Hepatocyte (in vitro differentiated cells): ENCODE data around the gene TFE3. TPM values are rescaled to one million over a fixed set of nuclear protein-coding genes. Genes with fewer than 3 reads are reported as not detected.

Experiments
- DNase-seq: peaks from one replicate; pipeline ENCODE4 v3.0.0-alpha.2; 2016; ENCODE audit warnings: low spot score
- H2AFZ ChIP-seq: fragments of 200-600 bp; sonication (generic); 2 replicates; pipeline ENCODE4 v1.6.0; 2016; ENCODE audit warnings: antibody characterized with exemption, mild to moderate bottlenecking
- H3K27ac ChIP-seq: fragments of 200-600 bp; sonication (generic); 2 replicates; pipeline ENCODE4 v1.5.1; 2016; ENCODE audit warnings: mild to moderate bottlenecking
- H3K27me3 ChIP-seq: fragments of 200-600 bp; sonication (generic); 2 replicates; pipeline ENCODE4 v1.6.1; 2016
- H3K36me3 ChIP-seq: fragments of 200-600 bp; sonication (generic); replicated peaks from 2 replicates; pipeline ENCODE4 v1.5.1; 2016; ENCODE audit warnings: low read depth; ENCODE audit not compliant: insufficient read depth
- H3K4me1 ChIP-seq: fragments of 200-600 bp; sonication (generic); 2 replicates; pipeline ENCODE4 v1.5.1; 2016; ENCODE audit warnings: mild to moderate bottlenecking, moderate library complexity; ENCODE audit not compliant: insufficient read depth
- H3K4me2 ChIP-seq: fragments of 200-600 bp; sonication (generic); 2 replicates; pipeline ENCODE4 v1.6.0; 2016
- H3K4me3 ChIP-seq: fragments of 200-600 bp; sonication (generic); 2 replicates; pipeline ENCODE4 v1.5.1; 2016; ENCODE audit warnings: mild to moderate bottlenecking
- H3K79me2 ChIP-seq: fragments of 200-600 bp; sonication (generic); 2 replicates; pipeline ENCODE4 v1.6.0; 2017; ENCODE audit warnings: mild to moderate bottlenecking
- H3K9me2 ChIP-seq: fragments of 200-600 bp; sonication (generic); replicated peaks from 2 replicates; pipeline ENCODE4 v1.6.0; 2017; ENCODE audit warnings: mild to moderate bottlenecking; ENCODE audit not compliant: insufficient read depth
- H3K9me3 ChIP-seq: fragments of 200-600 bp; sonication (generic); 2 replicates; pipeline ENCODE4 v1.5.1; 2016; ENCODE audit warnings: low read depth, mild to moderate bottlenecking
- H4K20me1 ChIP-seq: fragments of 200-600 bp; sonication (generic); 2 replicates; pipeline ENCODE4 v1.6.0; 2016; ENCODE audit warnings: mild to moderate bottlenecking; ENCODE audit not compliant: insufficient read depth, poor library complexity, severe bottlenecking
- CTCF ChIP-seq: fragments of 200-600 bp; sonication (generic); IDR thresholded peaks from 2 replicates; pipeline ENCODE4 v1.5.1; 2016; ENCODE audit warnings: antibody characterized with exemption, mild to moderate bottlenecking; ENCODE audit not compliant: poor library complexity
- EZH2 ChIP-seq: fragments of 200-600 bp; sonication (generic); IDR thresholded peaks from 2 replicates; pipeline ENCODE4 v1.6.1; 2016; ENCODE audit warnings: antibody characterized with exemption, mild to moderate bottlenecking, borderline replicate concordance
- EZH2phosphoT487 ChIP-seq: fragments of 200-600 bp; sonication (generic); IDR thresholded peaks from one replicate; pipeline ENCODE4 v1.6.1; 2018; ENCODE audit warnings: antibody characterized with exemption, mild to moderate bottlenecking, low read depth, moderate library complexity; ENCODE audit not compliant: unreplicated experiment, severe bottlenecking
- WGBS: methylation state at CpG from one replicate; pipeline ENCODE4 v1.1.6; 2016; ENCODE audit warnings: low lambda C conversion rate; ENCODE audit errors: missing lambda C conversion rate; 5-methylcytosine and 5-hydroxymethylcytosine counted together
- polyA plus RNA-seq: library from polyadenylated mRNA; unstranded; fragments of >200 nt; fragmentation: Nextera tagmentation; extraction: Ambion mirVana; gene quantifications from 2 replicates; pipeline ENCODE4 v1.2.1, GENCODE V29; 2016
- total RNA-seq: library from RNA; depleted of rRNA; stranded (reverse); fragments of >200 nt; gene quantifications from 2 replicates; pipeline ENCODE4 v1.2.3, GENCODE V29; 2014

Gene TFE3
- total and polyA plus RNA-seq, 2 experiments from 2014 or later: 38.3 to 59.8 TPM

- Histone ChIP-seq H3K4me2 (no peak overlapping the region), H3K27me3 (no peaks in the 10 kb centered on the region), H3K79me2 (peaks cover 14% of the 10 kb centered on the region), H3K4me1 (no peaks in the 10 kb centered on the region), H3K4me3 (no peak overlapping the region), H3K27ac (no peak overlapping the region), H3K36me3 (no peaks in the 10 kb centered on the region), H3K9me3 (no peaks in the 10 kb centered on the region), H2AFZ (no peak overlapping the region), H4K20me1 (no peaks in the 10 kb centered on the region), H3K9me2 (no peaks in the 10 kb centered on the region)
- DNase-seq: no peak
- WGBS: 67% methylated on average over 5 of the region's 5 CpGs
- TF ChIP-seq CTCF (no peak), EZH2 (no peak), EZH2phosphoT487 (no peak)
Observed at GRCh38 chrX:48999030-48999429, 44.1 kb downstream of the TFE3 start.

GRCh38 chrX:48998391-48998790 is 44.8 kb downstream of the TFE3 start:
- H3K4me3 ChIP-seq: no peak overlapping the region
- no peaks in the 10 kb centered on the region for H3K9me3 ChIP-seq
- no peaks in the 10 kb centered on the region for H3K4me1 ChIP-seq
- no peaks in the 10 kb centered on the region for H4K20me1 ChIP-seq
- no peak overlapping the region for H3K27ac ChIP-seq
- no peak overlapping the region for H3K4me2 ChIP-seq
- WGBS: 81% methylated on average over 4 of the region's 4 CpGs
- H3K79me2 ChIP-seq: peaks cover 14% of the 10 kb centered on the region
- no peak overlapping the region for H2AFZ ChIP-seq
- no peaks in the 10 kb centered on the region for H3K27me3 ChIP-seq
- DNase-seq: no peak
- TF ChIP-seq EZH2phosphoT487: no peak
- TF ChIP-seq EZH2: no peak
- no peak for TF ChIP-seq CTCF
- no peaks in the 10 kb centered on the region for H3K9me2 ChIP-seq
- H3K36me3 ChIP-seq: no peaks in the 10 kb centered on the region

GRCh38 chrX:48997865-48998264 is 45.3 kb downstream of the TFE3 start:
- no peaks in the 10 kb centered on the region for H3K27me3 ChIP-seq
- H4K20me1 ChIP-seq: no peaks in the 10 kb centered on the region
- H3K4me1 ChIP-seq: no peaks in the 10 kb centered on the region
- no peak overlapping the region for H3K27ac ChIP-seq
- no peaks in the 10 kb centered on the region for H3K36me3 ChIP-seq
- no peak overlapping the region for H2AFZ ChIP-seq
- H3K9me3 ChIP-seq: no peaks in the 10 kb centered on the region
- no peaks in the 10 kb centered on the region for H3K9me2 ChIP-seq
- 64% methylated on average over 1 of the region's 1 CpG for WGBS
- H3K4me2 ChIP-seq: no peak overlapping the region
- H3K79me2 ChIP-seq: peaks cover 14% of the 10 kb centered on the region
- TF ChIP-seq CTCF (no peak), EZH2 (no peak), EZH2phosphoT487 (no peak)
- DNase-seq: no peak
- H3K4me3 ChIP-seq: no peak overlapping the region

GRCh38 chrX:48997455-48997854 is 45.7 kb downstream of the TFE3 start:
- DNase-seq: no peak
- H3K27ac ChIP-seq: no peak overlapping the region

More at GRCh38 chrX:48997455-48997854, 45.7 kb downstream of the TFE3 start:
- Histone ChIP-seq H3K4me2 (no peak overlapping the region), H3K27me3 (no peaks in the 10 kb centered on the region), H3K4me3 (no peak overlapping the region), H3K9me3 (no peaks in the 10 kb centered on the region), H3K9me2 (no peaks in the 10 kb centered on the region), H2AFZ (no peak overlapping the region), H4K20me1 (no peaks in the 10 kb centered on the region), H3K36me3 (no peaks in the 10 kb centered on the region), H3K79me2 (peaks cover 14% of the 10 kb centered on the region), H3K4me1 (no peaks in the 10 kb centered on the region)
- TF ChIP-seq EZH2 (no peak), CTCF (no peak), EZH2phosphoT487 (no peak)
- 86% methylated on average over 2 of the region's 3 CpGs for WGBS
